GM10248 (cell line): ENCODE measurements around the gene BASP1.
A peak's percentile ranks its signal among the peaks of the same experiment; 100 is the strongest.

Source experiments
- CTCF ChIA-PET: fragments of 300-600 bp; sonication (Branson Sonifier 250); formaldehyde crosslinking; extraction: SDS; loops from one replicate; lab custom pipeline; 2021; ENCODE audit warnings: antibody characterized with exemption; lab: Yijun Ruan, JAX
- POLR2A ChIA-PET: fragments of 350-650 bp; sonication (Branson Sonifier 250); formaldehyde crosslinking; extraction: SDS; loops from one replicate; lab custom pipeline; 2020; ENCODE audit warnings: antibody characterized with exemption; lab: Yijun Ruan, JAX
- DNase-seq: peaks from one replicate; pipeline ENCODE4 v3.0.0; 2012; ENCODE audit errors: extremely low spot score
- CTCF ChIP-seq: IDR thresholded peaks from 2 replicates; pipeline ENCODE4 v1.5.1; 2012; ENCODE audit warnings: mild to moderate bottlenecking, low read depth; ENCODE audit errors: extremely low read depth, missing control alignments, control extremely low read depth

BASP1 gene

GRCh38 chr5:17185349-17185748 is 32.1 kb upstream of the BASP1 start:
- DNase-seq, result no peak
- ChIA-PET CTCF (no interaction called here), POLR2A (no interaction called here)
- no peak for TF ChIP-seq CTCF

- ChIA-PET POLR2A (no interaction called here), CTCF (no interaction called here)
- DNase-seq, result no peak
- no peak for TF ChIP-seq CTCF
These were observed 31.7 kb upstream of the BASP1 start for GRCh38 chr5:17185773-17186172.

- TF ChIP-seq CTCF, result no peak
- ChIA-PET CTCF (no interaction called here), POLR2A (no interaction called here)
- DNase-seq, result no peak
These were observed 31.2 kb upstream of the BASP1 start for GRCh38 chr5:17186256-17186655.

GRCh38 chr5:17187011-17187785 is 30.2 kb upstream of the BASP1 start:
- ChIA-PET POLR2A (interaction anchor here (0.5 kb wide), 1 partner anchor 922 kb away, joined by 3 read pairs; no protein-coding TSS in a partner anchor), CTCF (interaction anchor here (1.5 kb wide), 1 partner anchor 1055 kb away, joined by 4 read pairs; no protein-coding TSS in a partner anchor)
- no peak for DNase-seq
- TF ChIP-seq CTCF, result no peak

GRCh38 chr5:17187786-17188170 is 29.7 kb upstream of the BASP1 start:
- no peak for DNase-seq
- no peak for TF ChIP-seq CTCF
- ChIA-PET POLR2A (interaction anchor here (0.5 kb wide), 1 partner anchor 922 kb away, joined by 3 read pairs; no protein-coding TSS in a partner anchor), CTCF (interaction anchor here (1.5 kb wide), 1 partner anchor 1054 kb away, joined by 4 read pairs; no protein-coding TSS in a partner anchor)

GRCh38 chr5:17189381-17190036 is 27.9 kb upstream of the BASP1 start:
- TF ChIP-seq CTCF, result peak; percentile 83
- DNase-seq, result peak; percentile 57
- ChIA-PET CTCF (interaction anchor here (0.7 to 3.9 kb wide), 44 partner anchors 9 to 1194 kb away, joined by 3 to 35 read pairs (median 4); no protein-coding TSS in a partner anchor), POLR2A (no interaction called here)
